Thoracic aorta (tissue), 2 donors: ENCODE results near the gene CLNK. TPM values are rescaled to one million over a fixed set of nuclear protein-coding genes. Genes with fewer than 3 reads are reported as not detected.

ENCODE experiments used
- ATAC-seq: fragments of 150-250 bp; one replicate; pipeline ENCODE4 v1.8.0; 2017; ENCODE audit warnings: low read depth; ENCODE audit not compliant: insufficient number of reproducible peaks, low FRiP score
- DNase-seq: peaks from one replicate; pipeline ENCODE4 v3.0.0-alpha.2; 2020; ENCODE audit warnings: low spot score
- H3K27ac ChIP-seq, 2 donors: fragments of 200-600 bp; sonication (generic); 1 replicate in 1 of 2; 2 replicates in 1 of 2; pipeline ENCODE4 v1.5.1; 2016; ENCODE audit warnings: mild to moderate bottlenecking in 2 of 2, moderate library complexity in 2 of 2
- H3K27me3 ChIP-seq: fragments of 200-600 bp; sonication (generic); replicated peaks from 2 replicates; pipeline ENCODE4 v1.6.0; 2016; ENCODE audit warnings: mild to moderate bottlenecking; ENCODE audit not compliant: insufficient read depth
- H3K36me3 ChIP-seq: fragments of 200-600 bp; sonication (generic); one replicate; pipeline ENCODE4 v1.5.1; 2016
- H3K4me1 ChIP-seq, 2 donors: fragments of 200-600 bp; sonication (generic); 1 replicate in 1 of 2; 2 replicates in 1 of 2; pipeline versions ENCODE4 v1.5.1 to v1.6.0; 2016; ENCODE audit warnings: low read depth in 2 of 2, mild to moderate bottlenecking in 1 of 2; ENCODE audit not compliant: control insufficient read depth in 1 of 2
- H3K4me3 ChIP-seq: fragments of 200-600 bp; sonication (generic); 2 replicates; pipeline ENCODE4 v1.5.1; 2016; ENCODE audit warnings: mild to moderate bottlenecking
- H3K9me3 ChIP-seq: fragments of 200-600 bp; sonication (generic); 2 replicates; pipeline ENCODE4 v1.5.1; 2016
- CTCF ChIP-seq: fragments of 200-600 bp; sonication (generic); IDR thresholded peaks from one replicate; pipeline ENCODE4 v1.5.1; 2019; ENCODE audit warnings: antibody characterized with exemption
- total RNA-seq, 2 donors: library from RNA; depleted of rRNA; stranded (reverse); fragments of >200 nt; gene quantifications; one replicate each; pipeline versions ENCODE4 v1.1.0 to v1.2.3, GENCODE V29; 2016

CLNK gene
- total RNA-seq, 2 donors from 2014 or later: not detected

GRCh38 chr4:10491401-10491800 lies 193.2 kb downstream of the CLNK start:
- Histone ChIP-seq H3K4me1 (no peaks in the 10 kb centered on the region), H3K9me3 (no peaks in the 10 kb centered on the region), H3K27me3 (no peaks in the 10 kb centered on the region), H3K27ac (no peak overlapping the region), H3K36me3 (no peaks in the 10 kb centered on the region), H3K4me3 (no peak overlapping the region)
- TF ChIP-seq CTCF: no peak
- ATAC-seq: no peak
- no peak for DNase-seq

- Histone ChIP-seq H3K27me3 (no peaks in the 10 kb centered on the region), H3K4me1 (no peaks in the 10 kb centered on the region), H3K36me3 (no peaks in the 10 kb centered on the region), H3K9me3 (no peaks in the 10 kb centered on the region), H3K4me3 (no peak overlapping the region), H3K27ac (no peak overlapping the region)
- ATAC-seq (no peak), DNase-seq (no peak)
- no peak for TF ChIP-seq CTCF
These were observed 193.6 kb downstream of the CLNK start for GRCh38 chr4:10490996-10491395.

- no peak for TF ChIP-seq CTCF
- DNase-seq (no peak), ATAC-seq (no peak)
- Histone ChIP-seq H3K4me1 (no peaks in the 10 kb centered on the region), H3K27me3 (no peaks in the 10 kb centered on the region), H3K27ac (no peak overlapping the region), H3K9me3 (no peaks in the 10 kb centered on the region), H3K4me3 (no peak overlapping the region), H3K36me3 (no peaks in the 10 kb centered on the region)
These were observed 201.7 kb downstream of the CLNK start for GRCh38 chr4:10482913-10483312.

- Histone ChIP-seq H3K27ac (no peak overlapping the region), H3K4me3 (no peak overlapping the region), H3K27me3 (no peaks in the 10 kb centered on the region), H3K36me3 (no peaks in the 10 kb centered on the region), H3K4me1 (no peaks in the 10 kb centered on the region), H3K9me3 (no peaks in the 10 kb centered on the region)
- ATAC-seq (no peak), DNase-seq (no peak)
- TF ChIP-seq CTCF: no peak
These were observed 204.0 kb downstream of the CLNK start for GRCh38 chr4:10480616-10481015.

GRCh38 chr4:10478621-10479020 lies 205.9 kb downstream of the CLNK start:
- Histone ChIP-seq H3K9me3 (no peaks in the 10 kb centered on the region), H3K36me3 (no peaks in the 10 kb centered on the region), H3K4me1 (no peaks in the 10 kb centered on the region), H3K27ac (no peak overlapping the region), H3K4me3 (no peak overlapping the region), H3K27me3 (no peaks in the 10 kb centered on the region)
- DNase-seq: no peak
- no peak for ATAC-seq
- no peak for TF ChIP-seq CTCF
